Hepatocyte (in vitro differentiated cells): Measurements from ENCODE around the gene OPN1SW.

Experiments used
- CTCF ChIP-seq: fragments of 200-600 bp; sonication (generic); IDR thresholded peaks from 2 replicates; pipeline ENCODE4 v1.5.1; 2016; ENCODE audit warnings: antibody characterized with exemption, mild to moderate bottlenecking; ENCODE audit not compliant: poor library complexity
- EZH2 ChIP-seq: fragments of 200-600 bp; sonication (generic); IDR thresholded peaks from 2 replicates; pipeline ENCODE4 v1.6.1; 2016; ENCODE audit warnings: antibody characterized with exemption, mild to moderate bottlenecking, borderline replicate concordance

- TF ChIP-seq CTCF (no peak), EZH2 (no peak)
Observed at GRCh38 chr7:128763541-128763940, 12.1 kb downstream of the OPN1SW start.
